ENCODE measurements around the gene LTB4R2. TPM values are rescaled to one million over a fixed set of nuclear protein-coding genes. Genes with fewer than 3 reads are reported as not detected.
A peak's percentile ranks its signal among the peaks of the same experiment; 100 is the strongest.

Gene LTB4R2
- total and polyA plus RNA-seq, 2 of the 8 experiments (the other 6 are each of a cell fraction or from before 2014, with no cell fraction given) = 5.3 to 6.7 TPM

DNA sequence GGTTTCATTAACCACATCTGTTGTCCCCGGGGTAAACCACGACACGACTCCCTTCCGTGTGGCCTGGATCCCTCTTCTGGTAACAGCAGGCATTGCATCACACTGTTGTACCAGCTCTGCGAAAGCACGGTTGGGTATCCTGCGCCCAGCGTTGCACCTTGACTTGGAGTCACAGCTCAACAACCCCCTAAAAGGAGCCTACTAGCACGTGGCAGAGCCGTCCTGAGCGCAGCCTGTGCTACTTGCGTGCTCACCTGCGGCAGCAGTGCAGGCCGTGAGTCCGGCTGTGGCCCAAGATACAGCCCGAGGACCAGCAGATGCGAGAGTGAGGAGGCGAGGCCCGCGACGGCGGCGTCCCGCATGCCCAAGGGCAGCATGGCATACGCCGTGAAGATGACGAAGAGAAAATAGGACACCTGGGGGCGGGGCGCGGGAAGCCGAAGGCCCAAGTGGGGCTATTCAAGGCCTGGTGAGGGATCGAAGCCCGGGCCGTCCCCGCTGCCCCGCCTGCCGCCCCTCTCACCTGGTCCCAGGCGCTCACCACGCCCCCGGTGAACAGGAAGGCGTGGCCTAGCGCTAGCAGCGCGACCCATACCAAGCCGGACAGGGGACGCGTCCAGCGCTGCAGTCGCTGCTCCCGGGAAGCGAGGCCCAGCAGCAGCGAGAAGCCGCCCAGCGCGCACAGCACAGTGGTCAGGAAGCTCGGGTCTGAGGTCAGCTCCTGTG lies 22.5 kb downstream of the LTB4R2 start:
- peak; percentile 34 to 89 for DNase-seq (ENCODE audit: low read depth in 1 of 2, low spot score in 2 of 2)
- H3K18ac ChIP-seq (ENCODE audit: extremely low read depth, low read length) = peak overlapping the region; percentile 83
- H4K5ac ChIP-seq (ENCODE audit: insufficient read length, low read depth, low read length) = no peak overlapping the region
- peak overlapping the region in 1 of 4 experiments; percentile 4; a peak in 1 of 7 replicates for H3K9ac ChIP-seq (replicated peaks in 1 of 4; ENCODE audit: extremely low read depth in 1 of 4, low read depth in 3 of 4, low read length in 3 of 4)
- peak overlapping the region; percentile 32 to 62 (median 52) for H3K4me3 ChIP-seq (ENCODE audit: extremely low read depth in 1 of 4, insufficient read depth in 2 of 4, low read depth in 3 of 4, low read length in 4 of 4)
- H3K4me2 ChIP-seq (ENCODE audit: insufficient read depth in 1 of 2, low read depth in 2 of 2, low read length in 2 of 2) = peak overlapping the region; percentile 76 to 98
- no peaks in the 10 kb centered on the region for H3K79me1 ChIP-seq (ENCODE audit: low read depth, low read length)
- no peaks in the 10 kb centered on the region for H3K79me2 ChIP-seq (ENCODE audit: control insufficient read depth in 1 of 2, insufficient read depth in 2 of 2, low read length in 2 of 2)
- H2BK15ac ChIP-seq (ENCODE audit: low read length) = peak overlapping the region; percentile 100
- H3K56ac ChIP-seq (replicated peaks; ENCODE audit: insufficient read length, low read depth, low read length) = no peak overlapping the region
- WGBS, 2 experiments (ENCODE audit: extremely low coverage in 1 of 2, insufficient coverage in 1 of 2, insufficient read length in 1 of 2, insufficient replicate concordance in 2 of 2, low coverage in 1 of 2, low lambda C conversion rate in 2 of 2, missing lambda C conversion rate in 1 of 2) = 4% methylated on average over 45 of the region's 56 CpGs; no CpG with 5 or more reads in 1 of the 2 experiments
- H4K8ac ChIP-seq (ENCODE audit: extremely low read depth, insufficient read depth, low read length) = peak overlapping the region; percentile 81; the same call in 1 of the 2 replicates
- H4K91ac ChIP-seq (replicated peaks; ENCODE audit: insufficient read length, low read length) = peak overlapping the region; percentile 87
- ChIA-PET POLR2A (ENCODE audit: partially characterized antibody) (interaction anchor here (1.0 to 5.8 kb wide), 11 partner anchors 14 to 109 kb away, joined by 3 to 46 read pairs (median 4); partner anchors contain the start of genes CBLN3, KHNYN and TINF2), CTCF (ENCODE audit: partially characterized antibody) (interaction anchor here (0.6 to 27.8 kb wide), 34 partner anchors 9 to 733 kb away, joined by 3 to 664 read pairs (median 4); partner anchors contain the start of genes CBLN3, CHMP4A, CIDEB and EMC9)
- H3K27me3 ChIP-seq (replicated peaks in 1 of 4; ENCODE audit: control insufficient read depth in 3 of 4, extremely low read depth in 1 of 4, insufficient read depth in 3 of 4, low read length in 3 of 4) = peaks cover 39 to 85% (median 59%) of the 10 kb centered on the region in 4 experiments
- H3K23ac ChIP-seq (ENCODE audit: insufficient read length) = no peak overlapping the region
- H3K23me2 ChIP-seq (ENCODE audit: low read depth, low read length) = peaks cover 18% of the 10 kb centered on the region
- H2BK120ac ChIP-seq (replicated peaks; ENCODE audit: low read depth, low read length) = peak overlapping the region; percentile 74
- no peaks in the 10 kb centered on the region for H3K36me3 ChIP-seq (ENCODE audit: control insufficient read depth in 2 of 4, insufficient read depth in 4 of 4, low read length in 3 of 4)
- no peaks in the 10 kb centered on the region for H3K9me3 ChIP-seq (ENCODE audit: insufficient read depth in 2 of 2, low read depth in 1 of 2, low read length in 1 of 2)
- peaks cover 0 to 2% of the 10 kb centered on the region in 2 experiments for H4K20me1 ChIP-seq (replicated peaks in 1 of 2; ENCODE audit: control insufficient read depth in 1 of 2, insufficient read depth in 2 of 2, low read length in 2 of 2)
- H3K4ac ChIP-seq (replicated peaks; ENCODE audit: insufficient read length, low read depth, low read length) = no peak overlapping the region
- H2BK12ac ChIP-seq (ENCODE audit: low read depth, low read length) = peak overlapping the region; percentile 99
- peaks cover 0 to 16% (median 9%) of the 10 kb centered on the region in 4 experiments; a peak in 5 of 7 replicates for H3K4me1 ChIP-seq (replicated peaks in 1 of 4; ENCODE audit: control insufficient read depth in 3 of 4, insufficient read depth in 4 of 4, low read length in 3 of 4)
- no peak overlapping the region for H2AK5ac ChIP-seq (ENCODE audit: low read depth, low read length)
- H2BK20ac ChIP-seq (ENCODE audit: low read length) = peak overlapping the region; percentile 96; the same call in 1 of the 2 replicates
- peak overlapping the region; percentile 97 for H2AFZ ChIP-seq (ENCODE audit: low read length)
- no peak overlapping the region for H3K14ac ChIP-seq (ENCODE audit: insufficient read length)
- H3K27ac ChIP-seq (ENCODE audit: low read depth, low read length) = no peak overlapping the region
- H2BK5ac ChIP-seq (ENCODE audit: low read depth, low read length) = peak overlapping the region; percentile 80; the same call in 1 of the 2 replicates
- FAIRE-seq = peak; percentile 78
- TF ChIP-seq RFX5 (IDR thresholded peaks at IDR 0.05; ENCODE audit: borderline replicate concordance, low read depth, low read length) = no peak
- TF ChIP-seq JUND (IDR thresholded peaks at IDR 0.05; ENCODE audit: low read length) = no peak
- TF ChIP-seq MAX (IDR thresholded peaks at IDR 0.05) = peak; percentile 97
- no peak for TF ChIP-seq SP2 (IDR thresholded peaks at IDR 0.05; ENCODE audit: low read length)
- TF ChIP-seq RNF2 (IDR thresholded peaks at IDR 0.05; ENCODE audit: borderline replicate concordance, low read depth, low read length, missing control alignments, poor library complexity, severe bottlenecking) = no peak
- TF ChIP-seq CEBPB (IDR thresholded peaks at IDR 0.05; ENCODE audit: low read depth, low read length) = peak; percentile 90
- TF ChIP-seq ZNF274 (IDR thresholded peaks at IDR 0.05; ENCODE audit: borderline replicate concordance, extremely low read depth, low read length) = no peak
